Nephron (organoid): Measurements from ENCODE around the gene YIF1B.

Experiments
- H3K27ac Mint-ChIP-seq, 3 experiments: 2 replicates each; pipeline ENCODE4 v1.8.0; 2020; ENCODE audit warnings: mixed read lengths in 3 of 3, mild to moderate bottlenecking in 2 of 3, moderate library complexity in 1 of 3
- H3K27me3 Mint-ChIP-seq: 2 replicates; pipeline ENCODE4 v1.8.0; 2021; ENCODE audit warnings: low read depth, mild to moderate bottlenecking, moderate library complexity, mixed read lengths
- H3K36me3 Mint-ChIP-seq: 2 replicates; pipeline ENCODE4 v1.8.0; 2020; ENCODE audit warnings: low read depth, mixed read lengths
- H3K4me1 Mint-ChIP-seq: 2 replicates; pipeline ENCODE4 v1.8.0; 2020; ENCODE audit warnings: mixed read lengths
- H3K4me3 Mint-ChIP-seq, 3 experiments: 2 replicates each; pipeline ENCODE4 v1.8.0; 2020; ENCODE audit warnings: mild to moderate bottlenecking in 3 of 3, mixed read lengths in 3 of 3, moderate library complexity in 2 of 3
- H3K9me3 Mint-ChIP-seq: 2 replicates; pipeline ENCODE4 v1.8.0; 2020; ENCODE audit warnings: mixed read lengths
- TF ChIP-seq, protein P1 (sequence below), 3 experiments: fragments of 200-600 bp; sonication (generic); IDR thresholded peaks; one replicate each; pipeline ENCODE4 v1.5.0; 2021; ENCODE audit warnings: antibody characterized with exemption in 3 of 3; ENCODE audit not compliant: unreplicated experiment in 3 of 3

YIF1B gene

GRCh38 chr19:38336638-38337359 lies 21.1 kb upstream of the YIF1B start:
- peaks cover 11% of the 10 kb centered on the region for H3K4me1 Mint-ChIP-seq
- peak overlapping the region; percentile 92 to 97 (median 93) for H3K4me3 Mint-ChIP-seq
- H3K27me3 Mint-ChIP-seq: peaks cover 3% of the 10 kb centered on the region
- TF ChIP-seq, protein P1, sequence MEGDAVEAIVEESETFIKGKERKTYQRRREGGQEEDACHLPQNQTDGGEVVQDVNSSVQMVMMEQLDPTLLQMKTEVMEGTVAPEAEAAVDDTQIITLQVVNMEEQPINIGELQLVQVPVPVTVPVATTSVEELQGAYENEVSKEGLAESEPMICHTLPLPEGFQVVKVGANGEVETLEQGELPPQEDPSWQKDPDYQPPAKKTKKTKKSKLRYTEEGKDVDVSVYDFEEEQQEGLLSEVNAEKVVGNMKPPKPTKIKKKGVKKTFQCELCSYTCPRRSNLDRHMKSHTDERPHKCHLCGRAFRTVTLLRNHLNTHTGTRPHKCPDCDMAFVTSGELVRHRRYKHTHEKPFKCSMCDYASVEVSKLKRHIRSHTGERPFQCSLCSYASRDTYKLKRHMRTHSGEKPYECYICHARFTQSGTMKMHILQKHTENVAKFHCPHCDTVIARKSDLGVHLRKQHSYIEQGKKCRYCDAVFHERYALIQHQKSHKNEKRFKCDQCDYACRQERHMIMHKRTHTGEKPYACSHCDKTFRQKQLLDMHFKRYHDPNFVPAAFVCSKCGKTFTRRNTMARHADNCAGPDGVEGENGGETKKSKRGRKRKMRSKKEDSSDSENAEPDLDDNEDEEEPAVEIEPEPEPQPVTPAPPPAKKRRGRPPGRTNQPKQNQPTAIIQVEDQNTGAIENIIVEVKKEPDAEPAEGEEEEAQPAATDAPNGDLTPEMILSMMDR (IDR thresholded peaks at IDR 0.05; ENCODE audit: unreplicated experiment in 3 of 3): no peak
- no peaks in the 10 kb centered on the region for H3K9me3 Mint-ChIP-seq
- H3K36me3 Mint-ChIP-seq: peaks cover 6% of the 10 kb centered on the region
- H3K27ac Mint-ChIP-seq: peak overlapping the region; percentile 49 to 97 (median 93)

GRCh38 chr19:38335949-38336637 lies 20.3 kb upstream of the YIF1B start:
- Mint-ChIP-seq H3K4me3 (peak overlapping the region; percentile 92 to 97 (median 93)), H3K36me3 (peaks cover 6% of the 10 kb centered on the region), H3K4me1 (peaks cover 11% of the 10 kb centered on the region), H3K9me3 (no peaks in the 10 kb centered on the region), H3K27me3 (peaks cover 3% of the 10 kb centered on the region), H3K27ac (peak overlapping the region; percentile 49 to 97 (median 93))
- TF ChIP-seq, protein P1 (IDR thresholded peaks at IDR 0.05; ENCODE audit: unreplicated experiment in 3 of 3): no peak

- Mint-ChIP-seq H3K4me3 (no peak overlapping the region), H3K36me3 (peaks cover 6% of the 10 kb centered on the region), H3K27me3 (peaks cover 3% of the 10 kb centered on the region), H3K27ac (no peak overlapping the region), H3K4me1 (peaks cover 6% of the 10 kb centered on the region), H3K9me3 (no peaks in the 10 kb centered on the region)
- TF ChIP-seq, protein P1 (IDR thresholded peaks at IDR 0.05; ENCODE audit: unreplicated experiment in 3 of 3): no peak
Observed at GRCh38 chr19:38333245-38333644, 17.5 kb upstream of the YIF1B start.

DNA sequence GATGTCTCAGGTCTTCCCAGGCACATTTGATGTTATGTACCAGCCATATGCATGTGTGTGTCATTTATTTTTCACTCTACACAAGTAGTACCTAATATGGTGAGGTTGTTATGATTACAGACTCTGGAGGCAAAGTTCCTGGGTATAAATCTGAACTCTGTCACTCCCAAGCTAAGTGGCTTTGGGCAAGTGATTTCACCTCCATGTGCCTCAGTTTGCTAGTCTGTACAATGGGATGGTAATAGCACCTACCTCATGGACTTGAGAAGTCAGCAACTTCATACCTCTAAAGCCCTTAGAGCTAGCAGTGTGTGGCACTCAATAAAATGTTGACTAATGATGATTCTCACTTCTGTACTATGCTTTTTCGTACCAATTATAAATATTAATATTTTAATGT lies 16.0 kb upstream of the YIF1B start:
- H3K4me3 Mint-ChIP-seq: no peak overlapping the region
- H3K27ac Mint-ChIP-seq: no peak overlapping the region
- H3K9me3 Mint-ChIP-seq: no peaks in the 10 kb centered on the region
- H3K4me1 Mint-ChIP-seq: peaks cover under 1% of the 10 kb centered on the region
- peaks cover 3% of the 10 kb centered on the region for H3K27me3 Mint-ChIP-seq
- H3K36me3 Mint-ChIP-seq: no peaks in the 10 kb centered on the region
- TF ChIP-seq, protein P1 (IDR thresholded peaks at IDR 0.05; ENCODE audit: unreplicated experiment in 3 of 3): no peak

- Mint-ChIP-seq H3K4me1 (no peaks in the 10 kb centered on the region), H3K27me3 (peaks cover 6% of the 10 kb centered on the region), H3K27ac (no peak overlapping the region), H3K9me3 (no peaks in the 10 kb centered on the region), H3K36me3 (no peaks in the 10 kb centered on the region), H3K4me3 (no peak overlapping the region)
- TF ChIP-seq, protein P1 (IDR thresholded peaks at IDR 0.05; ENCODE audit: unreplicated experiment in 3 of 3): no peak
Observed at GRCh38 chr19:38329651-38330050, 13.9 kb upstream of the YIF1B start.
